ENCODE measurements around the gene SLC26A6.

The SLC26A6 gene

GRCh38 chr3:48596676-48597407, 38.4 kb downstream of the SLC26A6 start:
- TF ChIP-seq CTCF (conservative IDR thresholded peaks at IDR 0.05) (no peak), ZFX (IDR thresholded peaks at IDR 0.05) (no peak)
- no peak overlapping the region for H3K27ac ChIP-seq

- no peak overlapping the region for H3K27ac ChIP-seq
- TF ChIP-seq CTCF (conservative IDR thresholded peaks at IDR 0.05) (no peak), ZFX (IDR thresholded peaks at IDR 0.05) (no peak)
Measured at GRCh38 chr3:48596157-48596556, 39.1 kb downstream of the SLC26A6 start.

- H3K27ac ChIP-seq = no peak overlapping the region
- TF ChIP-seq CTCF (conservative IDR thresholded peaks at IDR 0.05) = no peak
Measured at GRCh38 chr3:48595526-48596121, 39.6 kb downstream of the SLC26A6 start.

GRCh38 chr3:48595075-48595525, 40.2 kb downstream of the SLC26A6 start, which contains the start of gene COL7A1:
TSS of gene COL7A1 (minus strand) at chr3:48595329. CDS start at chr3:48595159, 170 bp downstream.
- TF ChIP-seq ZFX (IDR thresholded peaks at IDR 0.05) (no peak), CTCF (conservative IDR thresholded peaks at IDR 0.05) (no peak)
- H3K27ac ChIP-seq = no peak within 1 kb of the TSS

- TF ChIP-seq ZFX (IDR thresholded peaks at IDR 0.05) = no peak
- no peak for TF ChIP-seq CTCF (conservative IDR thresholded peaks at IDR 0.05)
- H3K27ac ChIP-seq = no peak overlapping the region
Measured at GRCh38 chr3:48594417-48595049, 40.7 kb downstream of the SLC26A6 start.

GRCh38 chr3:48593337-48593736, 41.9 kb downstream of the SLC26A6 start:
- TF ChIP-seq ZFX (IDR thresholded peaks at IDR 0.05) = no peak
- no peak for TF ChIP-seq CTCF (conservative IDR thresholded peaks at IDR 0.05)
- no peak overlapping the region for H3K27ac ChIP-seq

- H3K27ac ChIP-seq = no peak overlapping the region
- TF ChIP-seq ZFX (IDR thresholded peaks at IDR 0.05) (no peak), CTCF (conservative IDR thresholded peaks at IDR 0.05) (no peak)
Measured at GRCh38 chr3:48592519-48593087, 42.7 kb downstream of the SLC26A6 start.
